Measurements from ENCODE around the gene LGI2.

LGI2 gene

DNA sequence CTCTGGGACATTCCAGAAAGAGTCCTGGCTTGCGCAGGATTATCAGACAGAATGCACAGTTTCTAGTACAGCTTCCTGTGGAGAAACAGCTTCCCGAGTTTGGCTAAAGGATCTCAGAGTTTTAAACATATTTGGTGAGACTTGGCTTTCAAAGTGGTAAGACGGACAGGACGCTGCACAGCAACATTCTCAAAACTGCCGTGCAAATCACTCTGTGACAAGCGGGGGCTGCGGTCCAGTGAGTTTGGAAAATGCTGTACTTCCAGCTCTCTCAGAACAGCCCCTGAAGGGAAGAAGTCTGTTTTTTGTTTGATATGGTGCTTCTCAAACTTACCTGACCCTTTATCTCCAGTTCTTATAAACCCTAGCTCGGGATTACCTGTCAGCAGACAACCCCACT is 18.1 kb downstream of the LGI2 start:
- peak overlapping the region; percentile 53 for H3K4me3 Mint-ChIP-seq
- TF ChIP-seq, protein P1, sequence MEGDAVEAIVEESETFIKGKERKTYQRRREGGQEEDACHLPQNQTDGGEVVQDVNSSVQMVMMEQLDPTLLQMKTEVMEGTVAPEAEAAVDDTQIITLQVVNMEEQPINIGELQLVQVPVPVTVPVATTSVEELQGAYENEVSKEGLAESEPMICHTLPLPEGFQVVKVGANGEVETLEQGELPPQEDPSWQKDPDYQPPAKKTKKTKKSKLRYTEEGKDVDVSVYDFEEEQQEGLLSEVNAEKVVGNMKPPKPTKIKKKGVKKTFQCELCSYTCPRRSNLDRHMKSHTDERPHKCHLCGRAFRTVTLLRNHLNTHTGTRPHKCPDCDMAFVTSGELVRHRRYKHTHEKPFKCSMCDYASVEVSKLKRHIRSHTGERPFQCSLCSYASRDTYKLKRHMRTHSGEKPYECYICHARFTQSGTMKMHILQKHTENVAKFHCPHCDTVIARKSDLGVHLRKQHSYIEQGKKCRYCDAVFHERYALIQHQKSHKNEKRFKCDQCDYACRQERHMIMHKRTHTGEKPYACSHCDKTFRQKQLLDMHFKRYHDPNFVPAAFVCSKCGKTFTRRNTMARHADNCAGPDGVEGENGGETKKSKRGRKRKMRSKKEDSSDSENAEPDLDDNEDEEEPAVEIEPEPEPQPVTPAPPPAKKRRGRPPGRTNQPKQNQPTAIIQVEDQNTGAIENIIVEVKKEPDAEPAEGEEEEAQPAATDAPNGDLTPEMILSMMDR (IDR thresholded peaks at IDR 0.05), result no peak
- H3K9me3 Mint-ChIP-seq, result no peaks in the 10 kb centered on the region
- peaks cover 12% of the 10 kb centered on the region for H3K27me3 Mint-ChIP-seq (ENCODE audit: low read depth, poor library complexity)
- H3K4me1 Mint-ChIP-seq, result peaks cover 67% of the 10 kb centered on the region
- DNase-seq, result peak; percentile 61
- peaks cover 1% of the 10 kb centered on the region for H3K36me3 Mint-ChIP-seq (ENCODE audit: low read depth)
- H3K27ac Mint-ChIP-seq, result peak overlapping the region; percentile 86

DNA sequence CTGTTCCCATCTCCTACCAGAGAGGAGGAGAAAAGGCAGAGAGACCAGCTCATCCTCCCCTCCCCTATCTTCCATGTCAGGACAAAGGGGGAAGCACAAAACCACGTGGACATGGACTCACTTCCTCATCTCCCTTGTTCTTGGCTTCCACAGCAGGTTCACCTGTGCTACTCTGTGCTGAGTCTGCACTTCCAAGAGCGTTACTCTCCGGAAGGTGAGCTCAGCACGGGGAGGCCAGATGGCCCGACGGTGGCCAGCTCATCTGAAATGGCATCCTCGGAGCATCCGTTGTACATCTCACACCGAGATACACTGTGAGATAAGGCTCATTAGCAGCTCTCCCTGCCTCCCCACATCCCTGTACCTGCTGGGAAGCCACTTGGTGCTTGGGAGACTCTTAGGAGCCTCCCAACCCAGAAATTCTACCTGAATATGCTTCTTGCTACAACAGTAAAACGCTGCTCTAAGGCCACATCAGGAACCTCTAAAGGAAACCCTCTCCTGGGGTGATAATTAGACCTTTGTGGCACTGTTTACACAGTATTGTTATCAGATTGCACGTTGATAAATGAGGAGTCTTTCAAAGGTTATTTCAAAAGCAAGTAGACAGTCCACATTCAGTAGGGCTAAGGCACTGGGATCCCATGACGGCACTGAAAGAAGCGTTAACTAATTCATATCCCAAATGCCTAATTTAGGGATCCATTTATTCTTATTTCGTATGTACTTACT is 19.4 kb downstream of the LGI2 start:
- H3K27ac Mint-ChIP-seq, result no peak overlapping the region

GRCh38 chr4:25007598-25007997 is 23.1 kb downstream of the LGI2 start:
- DNase-seq, result no peak
- peaks cover 13% of the 10 kb centered on the region for H3K27me3 Mint-ChIP-seq (ENCODE audit: low read depth, poor library complexity)
- H3K9me3 Mint-ChIP-seq, result no peaks in the 10 kb centered on the region
- H3K4me3 Mint-ChIP-seq, result no peak overlapping the region
- no peaks in the 10 kb centered on the region for H3K36me3 Mint-ChIP-seq (ENCODE audit: low read depth)
- TF ChIP-seq, protein P1 (IDR thresholded peaks at IDR 0.05), result no peak
- no peak overlapping the region for H3K27ac Mint-ChIP-seq
- peaks cover 36% of the 10 kb centered on the region for H3K4me1 Mint-ChIP-seq

More for the DNA sequence above, 19.4 kb downstream of the LGI2 start:
- H3K4me1 Mint-ChIP-seq, result peaks cover 63% of the 10 kb centered on the region
- no peak for DNase-seq
- peaks cover 12% of the 10 kb centered on the region for H3K27me3 Mint-ChIP-seq (ENCODE audit: low read depth, poor library complexity)
- TF ChIP-seq, protein P1 (IDR thresholded peaks at IDR 0.05), result no peak
- no peak overlapping the region for H3K4me3 Mint-ChIP-seq
- H3K36me3 Mint-ChIP-seq (ENCODE audit: low read depth), result no peaks in the 10 kb centered on the region
- H3K9me3 Mint-ChIP-seq, result no peaks in the 10 kb centered on the region

GRCh38 chr4:25002681-25003080 is 28.1 kb downstream of the LGI2 start:
- TF ChIP-seq, protein P1 (IDR thresholded peaks at IDR 0.05), result no peak
- Mint-ChIP-seq H3K27me3 (ENCODE audit: low read depth, poor library complexity) (peaks cover 11% of the 10 kb centered on the region), H3K36me3 (ENCODE audit: low read depth) (no peaks in the 10 kb centered on the region), H3K27ac (no peak overlapping the region), H3K4me1 (peaks cover 39% of the 10 kb centered on the region), H3K9me3 (peaks cover 6% of the 10 kb centered on the region), H3K4me3 (no peak overlapping the region)
- no peak for DNase-seq

- Mint-ChIP-seq H3K9me3 (peaks cover 6% of the 10 kb centered on the region), H3K4me1 (peaks cover 35% of the 10 kb centered on the region), H3K27ac (no peak overlapping the region), H3K36me3 (ENCODE audit: low read depth) (no peaks in the 10 kb centered on the region), H3K27me3 (ENCODE audit: low read depth, poor library complexity) (peaks cover 11% of the 10 kb centered on the region), H3K4me3 (no peak overlapping the region)
- no peak for DNase-seq
- TF ChIP-seq, protein P1 (IDR thresholded peaks at IDR 0.05), result no peak
These were observed 29.2 kb downstream of the LGI2 start for GRCh38 chr4:25001509-25001908.

DNA sequence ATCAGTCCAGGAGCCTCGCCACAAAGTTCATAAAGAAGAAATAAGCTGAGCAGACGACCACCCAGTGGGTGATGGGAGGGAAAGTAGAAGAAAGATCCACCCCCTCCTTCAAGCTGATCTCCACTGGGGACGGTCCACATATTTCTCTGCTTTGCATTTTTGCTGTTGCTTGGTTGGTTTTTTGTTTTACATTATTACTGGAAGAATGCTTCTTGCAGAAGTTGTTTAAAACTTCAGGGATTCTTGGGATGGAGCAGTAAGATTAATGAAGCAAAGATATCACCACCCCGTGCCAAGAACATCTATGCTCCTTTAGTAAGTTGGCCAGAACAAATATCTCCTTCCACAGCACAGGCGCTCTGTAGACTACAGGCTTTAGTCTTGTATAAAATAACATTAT is 30.1 kb downstream of the LGI2 start:
- no peak overlapping the region for H3K27ac Mint-ChIP-seq
- H3K36me3 Mint-ChIP-seq (ENCODE audit: low read depth), result no peaks in the 10 kb centered on the region
- H3K4me1 Mint-ChIP-seq, result peaks cover 35% of the 10 kb centered on the region
- DNase-seq, result no peak
- H3K4me3 Mint-ChIP-seq, result no peak overlapping the region
- TF ChIP-seq, protein P1 (IDR thresholded peaks at IDR 0.05), result no peak
- H3K9me3 Mint-ChIP-seq, result peaks cover 6% of the 10 kb centered on the region
- peaks cover 9% of the 10 kb centered on the region for H3K27me3 Mint-ChIP-seq (ENCODE audit: low read depth, poor library complexity)

Measured in nephron progenitor cell (in vitro differentiated cells).